GM19452 (cell line): Measurements from ENCODE around the gene TICRR.

Experiments used
- ATAC-seq: cut with Tn5 transposase; IDR thresholded peaks from one replicate; pipeline ENCODE4 v1.9.1; 2021; ENCODE audit not compliant: unreplicated experiment

Gene TICRR

DNA sequence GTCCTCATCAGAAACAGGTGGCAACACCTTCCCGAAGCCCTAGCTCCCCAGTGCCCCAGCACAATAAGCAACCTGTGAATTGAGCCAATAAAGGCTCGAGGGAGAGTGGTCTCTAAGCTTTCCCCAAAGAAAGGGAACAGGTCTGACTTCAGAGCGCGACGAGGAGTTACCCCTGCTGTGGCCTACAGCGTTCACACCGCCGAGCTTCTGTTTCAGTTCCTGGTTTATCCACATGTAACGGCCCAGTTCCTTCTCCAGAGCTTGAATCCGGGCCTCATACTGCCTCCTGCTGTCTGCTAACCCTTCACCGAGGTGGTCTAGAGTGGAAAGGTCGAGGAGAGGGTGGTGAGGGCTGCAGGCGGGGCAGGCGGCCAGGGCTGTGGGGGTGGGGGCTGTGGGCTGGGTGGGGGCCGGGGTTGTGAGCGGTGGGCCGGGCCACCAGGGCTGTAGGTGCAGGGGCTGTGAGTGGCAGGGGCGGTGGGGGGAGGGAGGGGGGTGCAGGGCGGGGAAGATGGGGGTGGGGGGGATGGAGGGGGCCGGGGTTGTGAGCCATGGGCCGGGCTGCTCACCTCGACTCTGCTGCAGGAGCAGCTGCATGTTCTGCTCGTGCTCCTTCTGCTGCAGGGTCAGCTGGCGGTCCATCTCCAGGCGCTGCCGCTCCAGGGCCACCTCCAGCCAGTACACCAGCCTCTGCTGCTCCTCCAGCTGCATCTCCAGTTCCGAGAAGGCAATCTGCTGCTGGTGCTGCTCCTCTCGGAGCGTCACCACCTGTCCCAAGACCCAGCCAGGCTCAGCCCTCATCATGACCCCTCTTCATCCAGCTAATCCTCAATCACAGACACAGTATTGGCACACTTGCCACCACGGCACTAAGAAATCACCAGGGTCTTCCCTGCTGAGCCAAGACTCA is 53.8 kb downstream of the TICRR start:
- no peak for ATAC-seq

DNA sequence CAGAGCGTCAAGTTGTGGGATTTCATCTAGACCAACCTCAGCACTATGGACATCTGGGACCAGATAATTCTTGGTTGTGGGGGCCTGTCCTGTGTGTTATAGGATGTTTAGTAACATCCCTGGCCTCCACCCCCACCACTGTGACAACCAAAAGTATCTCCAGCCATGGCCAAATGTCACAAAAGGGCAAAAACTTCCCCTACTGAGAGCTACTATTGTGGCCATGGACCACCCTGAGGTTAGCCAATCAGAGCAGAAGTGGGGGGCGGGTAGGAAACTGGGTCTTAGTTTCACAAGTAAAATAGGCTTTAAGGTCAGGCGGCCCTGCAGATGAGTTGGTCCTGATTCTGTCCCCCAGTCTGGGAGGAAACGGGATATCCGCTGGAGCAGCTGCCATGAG is 54.6 kb downstream of the TICRR start:
- no peak for ATAC-seq

DNA sequence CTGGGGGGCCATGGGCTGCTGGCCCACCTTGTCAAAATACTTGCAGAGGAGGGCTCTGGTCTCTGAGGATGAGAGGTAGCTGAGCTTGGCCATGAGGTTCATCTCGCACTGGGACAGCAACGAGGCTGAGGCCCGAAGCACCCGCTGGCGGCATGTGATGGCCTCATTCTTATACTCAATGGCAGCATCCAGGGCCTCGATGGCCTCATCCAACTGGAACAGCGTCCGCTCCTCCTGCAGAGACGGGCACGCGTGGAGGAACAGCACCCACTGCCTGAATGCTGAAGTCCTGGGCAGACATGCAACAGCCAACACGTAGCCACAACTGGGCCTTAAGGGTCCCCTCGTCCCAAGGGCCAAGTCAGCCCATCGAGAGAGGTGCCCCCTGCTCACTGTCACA is 55.0 kb downstream of the TICRR start:
- ATAC-seq: no peak

DNA sequence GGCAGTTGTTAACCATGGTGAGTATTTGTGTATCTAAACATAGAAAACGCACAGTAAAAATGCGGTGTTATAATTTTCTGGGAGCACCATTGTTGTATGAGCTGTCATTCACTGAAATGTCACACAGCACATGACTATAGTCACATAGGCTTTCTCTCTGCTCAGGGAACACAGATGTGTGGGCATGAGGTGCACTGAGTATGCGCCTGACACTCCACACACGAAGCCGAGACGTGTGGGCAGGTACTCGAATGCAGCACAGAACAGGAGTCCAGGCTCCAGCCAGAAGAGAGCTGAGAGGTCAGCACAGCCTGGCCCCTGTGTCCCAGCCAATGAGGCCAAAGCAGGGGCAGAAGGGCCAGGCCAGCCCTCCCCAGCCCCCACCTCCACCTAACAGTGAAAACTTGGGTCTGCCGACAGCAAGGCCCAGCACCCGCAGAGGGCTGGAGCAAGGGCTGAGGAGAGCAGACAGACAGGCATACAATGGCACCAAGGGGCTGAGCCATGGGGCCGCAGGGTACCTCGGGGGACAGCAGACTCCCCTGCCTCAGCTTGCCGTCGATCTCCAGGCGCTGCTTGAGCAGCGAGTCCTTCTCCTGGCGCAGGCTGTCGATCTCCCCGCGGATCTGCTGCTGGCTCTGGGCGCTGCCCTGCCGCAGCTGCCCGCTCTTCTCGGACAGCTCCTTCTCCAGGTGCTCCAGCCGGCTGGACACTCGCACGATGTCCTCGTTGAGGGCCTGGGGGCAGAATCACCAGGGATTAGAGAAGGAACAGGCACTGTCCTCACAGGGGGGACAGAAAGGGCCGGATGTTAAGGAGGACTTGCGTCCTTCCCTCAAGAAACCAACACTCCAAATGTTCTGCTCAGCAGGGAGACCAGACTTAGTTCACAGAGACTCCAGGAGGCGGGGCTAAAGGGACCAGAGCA is 56.0 kb downstream of the TICRR start:
- no peak for ATAC-seq

DNA sequence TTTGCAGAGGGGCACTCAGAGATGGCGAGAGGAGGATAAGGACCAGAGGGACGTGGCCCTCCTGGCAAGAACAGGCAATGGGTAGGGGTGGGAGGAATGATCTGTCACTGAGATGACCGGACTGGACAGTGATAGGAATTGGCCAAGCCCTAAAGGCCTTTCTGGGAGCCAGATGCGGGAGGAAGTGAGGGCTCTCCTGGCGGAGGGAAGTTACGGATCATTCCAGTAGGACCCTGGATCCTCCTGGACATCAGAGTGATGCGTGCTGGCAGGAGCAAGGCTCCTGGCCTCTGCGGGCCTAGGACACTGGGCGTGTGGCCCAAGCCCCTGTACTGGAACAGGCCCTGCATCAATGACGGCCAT is 56.6 kb downstream of the TICRR start:
- no peak for ATAC-seq

DNA sequence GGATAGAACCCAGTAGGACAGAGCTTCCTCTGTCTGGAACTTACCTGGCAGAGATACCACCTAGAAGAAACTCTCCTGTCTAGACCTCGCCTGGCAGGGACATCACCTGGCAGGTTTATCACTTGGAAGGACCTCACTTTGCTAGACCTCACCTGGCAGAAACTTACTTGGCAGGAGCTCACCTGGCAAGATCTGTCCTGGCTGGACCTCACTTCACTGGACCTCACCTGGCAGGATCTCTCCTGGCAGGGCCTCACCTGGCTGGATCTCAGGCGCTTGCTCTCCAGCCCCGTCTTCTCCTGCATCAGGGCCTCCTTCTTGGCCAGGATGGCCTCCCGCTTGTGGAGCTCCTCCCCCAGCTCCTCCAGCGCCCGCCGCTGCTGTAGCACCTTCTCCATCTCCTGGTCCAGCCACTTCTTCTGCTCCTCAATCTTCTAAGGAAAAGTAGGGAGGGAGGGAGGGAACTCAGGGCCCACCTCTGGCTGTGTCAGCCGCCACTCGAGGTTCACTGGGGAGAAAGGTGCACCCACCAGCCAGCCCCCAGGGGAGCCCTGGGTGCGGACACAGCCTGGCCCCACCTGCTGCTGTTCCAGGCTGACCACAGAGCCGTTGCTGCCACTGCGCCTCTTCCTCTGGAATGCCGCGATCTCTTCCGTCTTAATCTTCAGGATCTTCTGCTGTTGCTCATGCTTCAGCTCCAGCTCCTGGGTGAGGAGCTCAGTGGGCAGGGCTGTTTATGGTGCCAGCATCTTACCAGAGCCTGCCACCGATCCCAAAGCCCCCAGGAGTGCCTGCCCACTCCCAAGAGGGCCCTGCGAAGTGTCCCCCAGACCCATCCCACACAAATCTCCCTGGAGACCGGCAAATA is 57.5 kb downstream of the TICRR start:
- ATAC-seq: no peak

DNA sequence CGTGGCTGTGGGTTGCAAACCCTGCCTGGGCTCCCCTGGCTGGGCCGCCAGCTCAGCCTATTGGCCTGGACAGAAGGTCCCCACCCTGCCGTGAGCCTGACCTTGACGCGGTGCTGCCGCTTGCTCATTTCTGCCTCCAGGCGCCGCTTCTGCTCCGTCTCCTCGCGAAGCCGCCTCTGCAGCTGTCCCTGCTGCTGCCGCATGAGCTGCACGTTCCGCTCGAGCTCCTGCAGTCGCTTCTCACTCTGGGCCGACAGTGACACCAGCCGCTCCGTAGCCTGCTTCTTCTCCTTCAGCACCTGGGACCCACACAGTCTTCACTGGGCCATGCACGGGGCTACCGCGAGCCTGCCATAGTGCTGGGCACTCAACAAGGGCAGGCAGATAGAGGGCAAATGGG is 58.3 kb downstream of the TICRR start:
- ATAC-seq: no peak

DNA sequence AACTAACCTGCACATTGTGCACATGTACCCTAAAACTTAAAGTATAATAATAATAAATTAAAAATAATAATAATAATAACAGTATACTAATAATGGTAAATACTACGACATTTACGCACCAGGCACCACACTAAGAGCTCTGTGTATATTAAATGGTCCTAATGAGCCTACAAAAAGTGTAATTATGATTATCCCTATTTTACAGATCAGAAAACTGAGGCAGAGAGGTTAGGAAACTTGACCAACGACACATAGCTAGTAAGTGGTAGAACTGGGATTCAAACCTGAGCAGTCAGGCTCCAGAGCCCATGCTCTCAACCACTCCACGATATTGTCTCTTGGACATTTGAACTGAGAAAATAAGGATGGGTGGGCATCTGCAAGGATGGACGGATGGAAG is 65.0 kb downstream of the TICRR start:
- no peak for ATAC-seq

DNA sequence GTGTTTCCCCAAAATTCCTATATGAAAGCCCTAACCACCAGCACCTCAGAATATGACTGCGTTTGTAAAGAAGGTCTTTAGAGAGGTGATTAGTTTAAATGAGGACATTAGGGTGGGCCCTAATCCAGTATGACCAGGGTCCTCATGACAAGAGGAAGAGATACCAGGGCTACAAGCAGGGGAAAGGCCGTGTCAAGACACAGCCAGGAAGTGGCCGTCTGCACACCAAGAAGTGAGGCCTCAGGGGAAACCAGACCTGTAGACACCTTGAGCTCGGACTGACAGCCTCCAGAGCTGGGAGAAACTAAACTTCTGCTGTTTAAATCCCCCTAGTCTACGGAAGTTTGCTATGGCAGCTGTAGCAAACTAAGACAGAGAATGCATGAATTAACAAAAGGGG is 65.8 kb downstream of the TICRR start:
- ATAC-seq: no peak

DNA sequence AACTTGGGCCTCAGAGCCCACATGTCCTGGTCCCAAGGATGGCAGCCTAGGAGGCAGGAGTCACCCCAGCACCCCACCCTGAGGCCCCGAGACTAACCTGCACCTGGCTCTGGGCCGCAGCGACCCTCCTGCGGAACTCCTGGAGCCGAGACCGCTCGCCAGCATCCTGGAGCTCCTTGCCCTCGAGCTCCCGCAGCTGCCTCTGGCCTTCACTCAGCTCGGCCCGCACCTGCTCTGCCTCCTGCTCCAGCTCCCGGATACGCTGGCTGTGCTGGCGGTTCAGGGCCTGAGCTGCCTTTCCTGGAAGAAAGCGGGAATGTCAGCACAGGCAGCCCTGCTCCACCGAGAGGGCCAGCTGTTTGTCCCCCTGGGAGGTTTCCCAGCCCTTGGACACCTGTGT is 66.8 kb downstream of the TICRR start:
- no peak for ATAC-seq

DNA sequence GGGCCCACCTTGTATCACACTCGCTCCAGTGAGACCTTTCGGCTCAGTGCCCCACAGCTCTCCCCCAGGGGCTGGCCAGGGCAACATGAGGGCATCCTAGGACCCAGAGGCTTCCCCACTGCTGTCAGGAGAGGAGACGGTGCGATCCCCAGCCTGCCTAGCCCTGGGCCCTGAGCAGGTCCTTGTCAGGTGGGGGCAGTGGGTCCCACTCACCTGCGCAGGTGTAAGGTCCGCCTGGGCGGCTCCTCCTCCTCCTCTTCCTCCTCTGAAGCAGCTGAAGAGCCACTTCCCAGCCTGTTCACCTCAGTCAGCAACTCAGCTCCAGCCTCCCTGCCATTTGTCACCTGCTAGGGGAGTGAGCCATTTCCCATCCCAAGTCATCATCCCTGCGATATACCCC is 70.4 kb downstream of the TICRR start:
- ATAC-seq: no peak

DNA sequence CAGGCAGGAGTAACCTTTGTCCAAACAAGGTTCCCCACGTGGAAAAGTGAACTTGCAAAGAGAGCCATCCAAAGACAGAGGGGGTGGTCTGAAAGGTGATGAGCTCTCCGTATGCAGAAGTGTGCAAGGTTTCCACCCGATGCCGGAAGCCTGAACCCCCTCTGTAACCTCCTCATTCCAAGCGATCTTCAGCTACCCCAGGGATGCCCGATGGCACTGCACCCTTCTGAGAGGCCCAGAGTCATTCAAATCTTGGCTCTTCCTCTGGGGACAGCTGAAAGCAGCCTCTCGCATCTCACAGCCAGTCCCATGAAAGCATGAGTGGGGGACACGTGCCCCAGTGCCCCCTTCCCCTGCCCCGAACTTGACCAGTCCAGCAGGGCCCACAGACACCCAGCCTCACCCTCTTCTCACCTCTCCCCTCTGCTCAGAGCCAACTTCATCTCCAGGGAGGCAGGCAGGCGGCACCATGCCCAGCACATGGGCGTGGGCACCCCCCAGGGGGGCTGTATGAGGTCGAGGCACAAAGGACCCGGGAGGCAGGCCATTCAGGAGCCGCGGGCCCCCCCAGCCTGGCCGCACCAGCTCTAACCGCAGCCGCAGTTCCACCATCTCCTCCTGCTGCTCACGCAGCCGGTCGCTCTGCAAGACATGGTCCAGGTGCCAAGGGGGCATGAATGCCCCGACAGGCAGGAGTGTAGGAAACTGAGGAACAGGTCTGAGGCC is 71.3 kb downstream of the TICRR start:
- ATAC-seq: no peak

DNA sequence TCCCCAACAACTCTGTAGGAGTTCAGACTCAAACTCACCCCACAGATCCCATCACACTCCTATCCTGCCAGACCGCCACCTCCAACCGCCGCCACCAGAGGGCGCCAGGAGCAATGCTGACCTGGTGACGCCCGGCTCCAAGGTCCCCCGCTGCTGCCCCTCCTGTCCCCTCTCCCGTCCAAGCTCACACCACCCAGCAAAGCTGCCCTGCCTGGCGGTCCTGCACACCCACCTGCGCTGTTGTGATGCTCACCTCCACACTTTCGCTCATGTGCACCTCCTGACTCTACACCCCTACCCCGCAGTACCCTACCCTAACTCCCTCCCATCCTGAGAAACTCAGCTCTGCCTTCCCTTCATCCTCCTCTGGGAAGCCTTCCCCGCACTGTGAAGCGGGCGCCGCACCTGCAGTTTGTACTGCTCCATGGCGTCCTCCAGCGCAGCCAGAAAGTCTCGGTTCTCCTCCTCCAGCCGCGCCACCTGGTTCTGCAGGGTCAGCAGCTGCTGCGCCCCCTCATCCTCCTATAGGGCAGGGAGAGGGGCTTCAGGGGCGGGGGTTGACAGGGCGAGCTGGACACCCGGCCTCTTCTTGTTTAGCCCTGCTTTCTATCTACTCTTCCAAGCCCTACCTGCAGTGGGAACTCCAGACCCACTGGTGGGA is 72.1 kb downstream of the TICRR start:
- ATAC-seq: no peak

DNA sequence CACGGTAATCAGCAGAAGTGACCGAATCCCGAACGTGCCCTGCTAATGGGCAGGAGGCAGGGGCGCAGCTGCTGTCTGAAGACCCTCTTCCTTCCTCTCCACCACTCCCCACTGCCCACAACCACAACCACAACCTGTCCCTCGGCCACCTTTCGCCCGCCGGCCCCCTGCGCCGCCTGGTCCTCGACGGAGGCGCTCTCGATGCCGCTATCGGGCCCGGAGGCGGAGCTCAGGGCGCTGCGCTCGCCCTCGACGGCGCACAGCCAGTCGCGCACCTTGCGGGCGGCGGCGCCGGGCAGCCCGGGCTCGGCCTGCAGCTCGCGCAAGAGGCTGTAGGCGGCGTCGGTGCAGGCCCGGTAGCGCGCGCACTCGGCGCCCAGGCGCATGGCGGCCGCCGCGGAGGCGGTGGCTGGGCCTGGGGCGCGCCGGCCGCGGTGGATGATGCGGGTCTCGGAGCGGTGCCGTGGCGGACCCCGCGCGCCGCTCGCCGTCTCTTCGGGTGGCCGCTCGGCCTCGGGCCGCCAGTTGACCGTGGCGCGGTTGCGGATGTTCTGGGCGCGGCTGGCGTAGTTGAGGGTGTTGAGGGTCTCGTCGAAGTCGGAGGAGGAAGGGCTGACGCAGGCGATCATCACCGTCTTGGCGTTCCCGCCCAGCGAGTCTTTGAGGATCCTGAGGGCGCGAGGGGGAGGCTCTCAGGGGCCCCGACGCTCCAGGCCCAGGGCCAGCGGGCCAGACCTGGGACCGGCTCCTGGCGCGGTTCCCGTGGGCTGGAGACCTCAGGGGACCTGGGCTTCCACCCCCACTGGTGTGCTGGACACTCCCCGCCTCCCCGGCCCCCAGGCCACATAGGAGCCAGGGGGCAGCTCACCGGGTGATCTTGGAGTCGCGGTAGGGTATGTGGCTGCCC is 73.1 kb downstream of the TICRR start:
- no peak for ATAC-seq

DNA sequence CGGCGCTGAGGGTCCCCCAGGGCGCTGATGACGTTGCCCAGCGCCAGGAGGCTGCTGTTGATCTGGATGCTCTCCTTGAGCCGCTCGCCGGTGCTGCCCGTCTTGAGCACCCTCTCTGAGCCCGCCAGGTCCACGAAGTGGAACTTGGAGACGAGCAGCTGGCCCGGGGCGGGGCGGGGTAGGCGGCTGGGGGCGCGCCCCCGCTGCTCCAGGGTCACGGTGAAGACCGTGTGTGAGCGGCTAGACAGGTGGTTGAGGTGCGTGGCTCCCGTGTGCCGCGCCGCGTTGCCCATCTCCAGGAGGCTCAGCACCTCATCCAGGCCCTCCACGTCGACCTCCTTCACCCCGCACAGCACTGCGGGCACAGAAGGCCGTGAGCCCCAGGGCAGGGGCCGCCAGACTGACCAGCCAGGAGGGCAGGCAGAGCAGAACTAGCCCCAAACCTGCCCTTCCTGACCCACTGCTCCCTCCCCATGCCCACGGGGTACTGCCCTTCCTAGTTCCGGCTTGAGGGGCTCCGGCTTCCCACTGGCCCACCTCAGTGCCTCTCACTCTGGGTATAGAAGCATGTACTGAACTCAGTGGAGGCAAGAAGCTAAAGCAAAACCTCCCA is 73.8 kb downstream of the TICRR start:
- no peak for ATAC-seq

DNA sequence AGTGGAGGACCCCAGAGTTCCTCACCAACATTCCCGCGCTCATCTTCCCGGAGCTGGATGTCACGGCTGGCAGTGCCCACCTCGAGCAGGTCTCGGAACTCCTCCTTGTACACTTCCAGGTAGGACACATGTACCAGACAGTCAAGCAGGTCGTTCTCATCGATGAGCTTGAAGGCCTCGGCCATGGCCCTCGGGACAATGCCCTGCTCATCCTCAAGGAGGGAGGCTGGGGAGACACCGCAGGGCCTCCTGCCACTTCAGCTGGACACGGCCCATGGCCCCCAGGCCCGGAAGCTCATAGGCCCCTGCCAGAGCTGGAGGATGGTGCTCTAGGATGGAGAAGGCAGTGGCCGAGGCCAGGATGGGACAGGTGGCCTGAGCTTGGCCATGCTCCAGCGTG is 74.4 kb downstream of the TICRR start:
- ATAC-seq: no peak

DNA sequence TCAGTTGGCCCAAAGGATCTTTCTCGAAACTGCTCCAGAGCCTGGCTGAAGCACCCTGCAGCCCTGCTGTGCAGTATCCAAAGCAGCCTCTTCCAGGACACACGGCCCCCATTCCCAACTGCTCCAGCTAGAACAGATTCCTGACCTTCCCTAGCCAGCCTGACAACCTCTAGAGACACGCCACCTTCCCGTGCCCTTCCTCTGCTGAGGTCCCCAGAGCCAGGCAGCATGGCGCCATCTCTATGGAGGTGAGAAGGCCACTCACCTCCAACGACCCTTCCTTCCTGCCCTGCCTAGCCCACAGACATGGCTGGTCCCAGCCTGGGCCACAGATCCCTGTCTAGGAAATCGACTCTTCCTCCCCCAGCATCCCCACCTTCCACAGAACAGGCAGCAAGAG is 76.9 kb downstream of the TICRR start:
- no peak for ATAC-seq

DNA sequence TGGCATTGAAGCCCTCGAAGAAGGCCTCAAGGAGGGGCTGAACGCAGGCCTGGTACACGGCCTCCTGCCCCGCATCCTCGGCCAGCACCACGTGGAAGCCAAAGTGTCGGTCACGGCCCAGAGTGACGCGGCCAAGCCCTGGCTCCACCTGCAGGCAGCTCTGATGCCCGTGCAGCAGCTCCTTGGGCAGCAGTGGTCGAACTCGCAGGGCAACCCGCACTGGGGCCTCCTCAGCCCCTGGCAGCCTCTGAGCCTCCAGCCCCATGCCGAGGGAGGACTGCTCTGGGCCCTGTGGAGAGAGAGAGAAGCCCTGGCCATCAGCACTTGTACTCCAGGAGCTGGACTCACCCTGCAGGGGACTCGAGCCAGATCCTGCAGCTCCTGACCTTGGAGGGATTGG is 77.4 kb downstream of the TICRR start:
- ATAC-seq: no peak

DNA sequence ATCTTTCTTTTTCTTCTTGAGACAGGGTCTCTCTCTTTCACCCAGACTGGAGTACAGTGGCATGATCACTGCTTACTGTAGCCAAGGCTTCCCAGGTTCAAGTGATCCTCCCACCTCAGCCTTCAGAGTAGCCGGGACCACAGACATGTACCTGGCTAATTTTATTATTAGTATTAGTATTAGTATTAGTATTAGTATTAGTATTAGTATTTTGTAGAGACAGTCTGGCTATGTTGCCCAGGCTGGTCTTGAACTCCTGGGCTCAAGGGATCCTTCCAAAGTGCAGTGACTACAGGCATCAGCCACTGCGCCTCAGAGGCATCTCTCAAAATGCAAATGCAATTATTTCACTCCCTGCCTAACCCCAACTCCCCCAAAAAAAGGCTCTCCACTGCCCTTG is 78.3 kb downstream of the TICRR start:
- ATAC-seq: no peak
